ENCODE measurements around the gene COPZ1. TPM values are rescaled to one million over a fixed set of nuclear protein-coding genes. Genes with fewer than 3 reads are reported as not detected.

The COPZ1 gene
- total RNA-seq, 1 donor from 2014 or later = 137 TPM

DNA sequence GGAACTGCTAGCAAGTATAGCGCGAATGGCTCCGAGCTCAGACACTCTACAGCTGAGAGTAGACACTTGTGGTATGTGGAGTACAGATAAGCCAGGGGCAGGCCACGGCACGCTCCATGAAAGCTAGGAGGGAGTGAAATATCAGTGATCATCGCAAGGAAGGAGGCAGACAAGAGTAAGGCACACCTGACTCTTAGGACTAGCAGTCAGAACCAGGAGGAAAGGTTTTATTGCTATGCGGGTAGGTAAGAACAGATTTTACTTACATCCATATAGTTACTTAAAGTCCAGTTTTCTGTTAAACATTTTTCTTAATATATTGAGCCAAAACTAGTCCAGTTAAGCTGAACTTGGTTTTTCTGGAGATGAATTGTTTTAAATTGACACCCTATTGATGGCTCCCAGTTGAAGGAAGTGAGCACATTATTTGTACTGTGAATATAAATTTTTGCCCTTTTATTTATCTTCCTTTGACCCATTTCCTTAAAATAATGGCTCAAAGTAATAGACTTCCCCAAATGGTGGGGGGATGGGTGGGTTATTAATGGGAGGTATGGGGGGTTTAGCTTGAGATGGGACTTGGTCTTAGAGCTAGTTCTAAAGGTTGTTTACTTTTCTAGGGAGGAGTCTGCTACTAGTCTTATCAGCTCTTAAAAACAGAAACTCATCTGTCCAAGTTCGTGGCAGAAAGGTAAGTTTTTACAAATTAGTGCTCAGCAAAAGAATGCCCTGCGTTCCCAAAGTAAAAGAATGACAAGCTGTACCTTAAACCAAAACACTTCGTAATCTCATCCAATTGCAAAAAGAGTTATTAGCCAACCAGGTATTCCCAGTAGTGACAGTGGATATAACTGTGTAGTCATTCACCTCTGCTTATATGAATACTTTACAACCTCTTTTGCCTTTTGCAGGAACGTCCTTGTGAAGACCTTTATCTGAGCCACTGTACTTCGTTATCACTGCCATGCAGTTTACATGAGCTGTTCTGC, 38.6 kb upstream of the COPZ1 start:
- H3K36me3 Mint-ChIP-seq = peaks cover 54% of the 10 kb centered on the region
- TF ChIP-seq CTCF (IDR thresholded peaks at IDR 0.05; ENCODE audit: unreplicated experiment) = no peak
- no peaks in the 10 kb centered on the region for H3K27me3 Mint-ChIP-seq (ENCODE audit: low read depth)
- H3K4me1 Mint-ChIP-seq = peaks cover 54% of the 10 kb centered on the region
- H3K4me3 Mint-ChIP-seq = no peak overlapping the region
- H3K27ac Mint-ChIP-seq = peak overlapping the region; percentile 86
- no peak for DNase-seq (ENCODE audit: low spot score in 2 of 2, unreplicated experiment in 2 of 2)
- no peaks in the 10 kb centered on the region for H3K9me3 Mint-ChIP-seq

DNA sequence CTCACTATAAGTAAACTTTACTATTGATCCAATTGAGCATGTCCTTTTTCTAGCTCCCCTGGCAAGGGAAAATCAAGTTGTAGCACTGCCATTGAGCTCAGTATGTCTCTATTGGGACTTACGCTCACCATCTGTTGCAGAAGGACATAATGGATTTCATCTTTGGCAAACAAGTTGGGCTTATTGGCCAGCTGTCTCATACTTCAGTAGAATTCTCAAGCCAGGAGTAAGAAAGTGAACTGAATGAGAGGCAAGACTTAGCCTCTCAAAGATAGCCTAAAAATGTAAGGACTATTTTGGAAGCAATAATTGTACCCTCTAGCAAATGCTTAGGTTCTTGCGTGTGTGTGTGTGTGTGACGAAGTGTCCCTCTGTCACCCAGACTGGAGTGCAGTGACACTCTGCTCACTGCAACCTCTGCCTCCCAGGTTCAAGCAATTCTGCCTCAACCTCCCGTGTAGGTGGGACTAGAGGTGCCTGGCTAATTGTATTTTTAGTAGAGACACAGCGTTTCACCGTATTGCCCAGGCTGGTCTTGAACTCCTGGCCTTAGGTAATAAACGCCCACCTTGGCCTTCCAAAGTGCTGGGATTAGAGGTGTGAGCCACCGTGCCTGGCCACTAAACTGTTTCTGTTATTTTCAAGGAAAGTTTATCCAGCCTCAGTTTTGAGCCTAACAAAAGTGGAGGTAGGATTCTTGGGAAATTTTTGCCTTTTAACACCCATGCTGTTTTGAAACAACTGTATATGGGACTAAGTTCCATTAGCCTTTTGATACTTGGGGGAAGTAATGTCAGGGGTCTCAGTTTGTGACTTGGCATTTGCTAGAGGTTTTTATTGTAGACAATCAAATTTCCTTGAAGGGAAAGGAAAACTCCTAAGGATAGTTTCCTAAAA, 37.4 kb upstream of the COPZ1 start:
- Mint-ChIP-seq H3K27me3 (ENCODE audit: low read depth) (no peaks in the 10 kb centered on the region), H3K9me3 (no peaks in the 10 kb centered on the region), H3K4me3 (no peak overlapping the region), H3K36me3 (peaks cover 42% of the 10 kb centered on the region), H3K27ac (peak overlapping the region; percentile 86), H3K4me1 (peaks cover 44% of the 10 kb centered on the region)
- DNase-seq (ENCODE audit: low spot score in 2 of 2, unreplicated experiment in 2 of 2) = no peak
- no peak for TF ChIP-seq CTCF (IDR thresholded peaks at IDR 0.05; ENCODE audit: unreplicated experiment)

GRCh38 chr12:54292083-54292930, 32.6 kb upstream of the COPZ1 start:
- DNase-seq (ENCODE audit: low spot score in 2 of 2, unreplicated experiment in 2 of 2) = no peak
- Mint-ChIP-seq H3K36me3 (peaks cover 5% of the 10 kb centered on the region), H3K27ac (no peak overlapping the region), H3K4me3 (no peak overlapping the region), H3K9me3 (no peaks in the 10 kb centered on the region), H3K4me1 (peaks cover 3% of the 10 kb centered on the region), H3K27me3 (ENCODE audit: low read depth) (no peaks in the 10 kb centered on the region)
- TF ChIP-seq CTCF (IDR thresholded peaks at IDR 0.05; ENCODE audit: unreplicated experiment) = no peak

GRCh38 chr12:54292931-54293241, 32.0 kb upstream of the COPZ1 start:
- peaks cover 4% of the 10 kb centered on the region for H3K36me3 Mint-ChIP-seq
- no peak for DNase-seq (ENCODE audit: low spot score in 2 of 2, unreplicated experiment in 2 of 2)
- no peak overlapping the region for H3K4me3 Mint-ChIP-seq
- no peaks in the 10 kb centered on the region for H3K9me3 Mint-ChIP-seq
- H3K27me3 Mint-ChIP-seq (ENCODE audit: low read depth) = no peaks in the 10 kb centered on the region
- TF ChIP-seq CTCF (IDR thresholded peaks at IDR 0.05; ENCODE audit: unreplicated experiment) = no peak
- H3K4me1 Mint-ChIP-seq = peaks cover 3% of the 10 kb centered on the region
- no peak overlapping the region for H3K27ac Mint-ChIP-seq
